HG02852 (cell line): ENCODE measurements around the gene CD1B.
A peak's percentile ranks its signal among the peaks of the same experiment; 100 is the strongest.
"Not testable (repeated sequence)": the region's sequence is repeated elsewhere in the genome, so short reads cannot be mapped to it uniquely, and the experiment has no call there.

ENCODE experiments used
- ATAC-seq: cut with Tn5 transposase; IDR thresholded peaks from one replicate; pipeline ENCODE4 v1.9.1; 2021; ENCODE audit warnings: mild to moderate bottlenecking, moderate library complexity; ENCODE audit not compliant: unreplicated experiment

Gene CD1B

GRCh38 chr1:158329300-158329699 lies 2.0 kb downstream of the CD1B start:
- ATAC-seq = no peak

GRCh38 chr1:158328426-158328825 lies 2.9 kb downstream of the CD1B start:
- no peak for ATAC-seq

- no peak for ATAC-seq
These were observed 3.9 kb downstream of the CD1B start for GRCh38 chr1:158327481-158327880.

- ATAC-seq = peak; percentile 44
These were observed 6.9 kb downstream of the CD1B start for GRCh38 chr1:158324395-158324794.

GRCh38 chr1:158323866-158324265 lies 7.5 kb downstream of the CD1B start:
- ATAC-seq = no peak

- ATAC-seq = peak; percentile 62
These were observed 20.3 kb downstream of the CD1B start for GRCh38 chr1:158311066-158311465.

GRCh38 chr1:158310623-158311022 lies 20.7 kb downstream of the CD1B start:
- peak; percentile 67 for ATAC-seq

GRCh38 chr1:158295791-158296190 lies 35.5 kb downstream of the CD1B start:
- no peak for ATAC-seq

- no peak for ATAC-seq
These were observed 40.9 kb downstream of the CD1B start for GRCh38 chr1:158290321-158290844.

GRCh38 chr1:158289811-158290210 lies 41.5 kb downstream of the CD1B start, which contains the start of gene CD1C:
TSS of gene CD1C (plus strand) at chr1:158289923. CDS start at chr1:158290065, 142 bp downstream.
- ATAC-seq = no peak

- ATAC-seq = peak; percentile 19
These were observed 44.4 kb downstream of the CD1B start for GRCh38 chr1:158286941-158287346.

- peak; percentile 23 for ATAC-seq
These were observed 44.8 kb downstream of the CD1B start for GRCh38 chr1:158286487-158286886.

GRCh38 chr1:158285756-158286241 lies 45.5 kb downstream of the CD1B start:
- ATAC-seq = peak; percentile 59

- peak; percentile 44 for ATAC-seq
These were observed 47.4 kb downstream of the CD1B start for GRCh38 chr1:158283965-158284364.

- ATAC-seq = not testable (repeated sequence)
These were observed 48.9 kb downstream of the CD1B start for GRCh38 chr1:158282421-158282820.
